ENCODE measurements around the gene ICA1. TPM values are rescaled to one million over a fixed set of nuclear protein-coding genes. Genes with fewer than 3 reads are reported as not detected.

ICA1 gene
- polyA plus RNA-seq, 4 donors = 32.1 to 65.5 (median 45.7) TPM

- H3K4me3 ChIP-seq (ENCODE audit: low read depth in 1 of 3, low read length in 3 of 3) = no peak overlapping the region
- FAIRE-seq = no peak
- H3K4me1 ChIP-seq (ENCODE audit: control insufficient read depth in 3 of 3, insufficient read depth in 2 of 3, low read depth in 1 of 3, low read length in 2 of 3) = no peaks in the 10 kb centered on the region
- no peak for DNase-seq
- WGBS, 3 donors = 86 to 96% (median 92%) methylated on average over 7 of the region's 7 CpGs
- H3K27ac ChIP-seq (ENCODE audit: low read depth in 1 of 3, low read length in 2 of 3) = no peak overlapping the region
- no peaks in the 10 kb centered on the region for H3K9me3 ChIP-seq (ENCODE audit: control insufficient read depth in 2 of 2, insufficient read depth in 1 of 2, low read depth in 1 of 2, low read length in 1 of 2)
- H3K27me3 ChIP-seq (ENCODE audit: control insufficient read depth in 3 of 3, insufficient read depth in 3 of 3, low read length in 3 of 3) = no peaks in the 10 kb centered on the region
- H3K36me3 ChIP-seq (ENCODE audit: control insufficient read depth in 3 of 3, insufficient read depth in 2 of 3, low read depth in 1 of 3, low read length in 3 of 3) = peaks cover 0 to 9% (median 0%) of the 10 kb centered on the region in 3 donors
Observed at GRCh38 chr7:8151161-8151725, 110.7 kb downstream of the ICA1 start.

- no peaks in the 10 kb centered on the region for H3K27me3 ChIP-seq (ENCODE audit: control insufficient read depth in 3 of 3, insufficient read depth in 3 of 3, low read length in 3 of 3)
- no peak for FAIRE-seq
- WGBS, 3 donors = 40 to 89% (median 43%) methylated on average over 4 of the region's 4 CpGs
Observed at GRCh38 chr7:8149222-8149621, 112.7 kb downstream of the ICA1 start.

GRCh38 chr7:8147760-8148463, 114.1 kb downstream of the ICA1 start:
- no peak for DNase-seq
- no peaks in the 10 kb centered on the region for H3K4me1 ChIP-seq (ENCODE audit: control insufficient read depth in 3 of 3, insufficient read depth in 2 of 3, low read depth in 1 of 3, low read length in 2 of 3)
- H3K27me3 ChIP-seq (ENCODE audit: control insufficient read depth in 3 of 3, insufficient read depth in 3 of 3, low read length in 3 of 3) = no peaks in the 10 kb centered on the region
- H3K9me3 ChIP-seq (ENCODE audit: control insufficient read depth in 2 of 2, insufficient read depth in 1 of 2, low read depth in 1 of 2, low read length in 1 of 2) = no peaks in the 10 kb centered on the region
- 88 to 90% (median 90%) methylated on average over 11 of the region's 11 CpGs for WGBS, 3 donors
- FAIRE-seq = no peak
- H3K27ac ChIP-seq (ENCODE audit: low read depth in 1 of 3, low read length in 2 of 3) = no peak overlapping the region
- no peak overlapping the region for H3K4me3 ChIP-seq (ENCODE audit: low read depth in 1 of 3, low read length in 3 of 3)
- H3K36me3 ChIP-seq (ENCODE audit: control insufficient read depth in 3 of 3, insufficient read depth in 2 of 3, low read depth in 1 of 3, low read length in 3 of 3) = peaks cover 0 to 10% (median 0%) of the 10 kb centered on the region in 3 donors

More at GRCh38 chr7:8149222-8149621, 112.7 kb downstream of the ICA1 start:
- peak in 1 of 2 donors; percentile 16 for DNase-seq
- Histone ChIP-seq H3K27ac (ENCODE audit: low read depth in 1 of 3, low read length in 2 of 3) (no peak overlapping the region), H3K36me3 (ENCODE audit: control insufficient read depth in 3 of 3, insufficient read depth in 2 of 3, low read depth in 1 of 3, low read length in 3 of 3) (peaks cover 0 to 5% (median 0%) of the 10 kb centered on the region in 3 donors), H3K4me3 (ENCODE audit: low read depth in 1 of 3, low read length in 3 of 3) (no peak overlapping the region), H3K9me3 (ENCODE audit: control insufficient read depth in 2 of 2, insufficient read depth in 1 of 2, low read depth in 1 of 2, low read length in 1 of 2) (no peaks in the 10 kb centered on the region), H3K4me1 (ENCODE audit: control insufficient read depth in 3 of 3, insufficient read depth in 2 of 3, low read depth in 1 of 3, low read length in 2 of 3) (no peaks in the 10 kb centered on the region)

- WGBS, 3 donors = 67 to 80% (median 78%) methylated on average over 8 of the region's 8 CpGs
- H3K36me3 ChIP-seq (ENCODE audit: control insufficient read depth in 3 of 3, insufficient read depth in 2 of 3, low read depth in 1 of 3, low read length in 3 of 3) = peaks cover 0 to 13% (median 0%) of the 10 kb centered on the region in 3 donors
- H3K4me3 ChIP-seq (ENCODE audit: low read depth in 1 of 3, low read length in 3 of 3) = no peak overlapping the region
- no peak overlapping the region for H3K27ac ChIP-seq (ENCODE audit: low read depth in 1 of 3, low read length in 2 of 3)
- DNase-seq (no peak), FAIRE-seq (no peak)
- H3K27me3 ChIP-seq (ENCODE audit: control insufficient read depth in 3 of 3, insufficient read depth in 3 of 3, low read length in 3 of 3) = no peaks in the 10 kb centered on the region
- H3K9me3 ChIP-seq (ENCODE audit: control insufficient read depth in 2 of 2, insufficient read depth in 1 of 2, low read depth in 1 of 2, low read length in 1 of 2) = no peaks in the 10 kb centered on the region
- no peaks in the 10 kb centered on the region for H3K4me1 ChIP-seq (ENCODE audit: control insufficient read depth in 3 of 3, insufficient read depth in 2 of 3, low read depth in 1 of 3, low read length in 2 of 3)
Observed at GRCh38 chr7:8146788-8147413, 115.1 kb downstream of the ICA1 start.

GRCh38 chr7:8146106-8146787, 115.7 kb downstream of the ICA1 start:
- no peaks in the 10 kb centered on the region for H3K27me3 ChIP-seq (ENCODE audit: control insufficient read depth in 3 of 3, insufficient read depth in 3 of 3, low read length in 3 of 3)
- DNase-seq = no peak
- no peaks in the 10 kb centered on the region for H3K4me1 ChIP-seq (ENCODE audit: control insufficient read depth in 3 of 3, insufficient read depth in 2 of 3, low read depth in 1 of 3, low read length in 2 of 3)
- H3K9me3 ChIP-seq (ENCODE audit: control insufficient read depth in 2 of 2, insufficient read depth in 1 of 2, low read depth in 1 of 2, low read length in 1 of 2) = no peaks in the 10 kb centered on the region
- H3K36me3 ChIP-seq (ENCODE audit: control insufficient read depth in 3 of 3, insufficient read depth in 2 of 3, low read depth in 1 of 3, low read length in 3 of 3) = peaks cover 0 to 14% (median 0%) of the 10 kb centered on the region in 3 donors
- 76 to 84% (median 83%) methylated on average over 12 of the region's 12 CpGs for WGBS, 3 donors
- H3K27ac ChIP-seq (ENCODE audit: low read depth in 1 of 3, low read length in 2 of 3) = no peak overlapping the region
- no peak for FAIRE-seq
- no peak overlapping the region for H3K4me3 ChIP-seq (ENCODE audit: low read depth in 1 of 3, low read length in 3 of 3)

- Histone ChIP-seq H3K4me1 (ENCODE audit: control insufficient read depth in 3 of 3, insufficient read depth in 2 of 3, low read depth in 1 of 3, low read length in 2 of 3) (no peaks in the 10 kb centered on the region), H3K27ac (ENCODE audit: low read depth in 1 of 3, low read length in 2 of 3) (no peak overlapping the region), H3K36me3 (ENCODE audit: control insufficient read depth in 3 of 3, insufficient read depth in 2 of 3, low read depth in 1 of 3, low read length in 3 of 3) (peaks cover 0 to 22% (median 0%) of the 10 kb centered on the region in 3 donors), H3K4me3 (ENCODE audit: low read depth in 1 of 3, low read length in 3 of 3) (no peak overlapping the region), H3K9me3 (ENCODE audit: control insufficient read depth in 2 of 2, insufficient read depth in 1 of 2, low read depth in 1 of 2, low read length in 1 of 2) (no peaks in the 10 kb centered on the region), H3K27me3 (ENCODE audit: control insufficient read depth in 3 of 3, insufficient read depth in 3 of 3, low read length in 3 of 3) (no peaks in the 10 kb centered on the region)
- FAIRE-seq (no peak), DNase-seq (no peak)
- 91 to 96% (median 92%) methylated on average over 4 of the region's 4 CpGs for WGBS, 3 donors
Observed at GRCh38 chr7:8144856-8145255, 117.1 kb downstream of the ICA1 start.

GRCh38 chr7:8143151-8143874, 118.7 kb downstream of the ICA1 start:
- no peak for FAIRE-seq

GRCh38 chr7:8142477-8142876, 119.5 kb downstream of the ICA1 start:
- H3K4me1 ChIP-seq (ENCODE audit: control insufficient read depth in 3 of 3, insufficient read depth in 2 of 3, low read depth in 1 of 3, low read length in 2 of 3) = no peaks in the 10 kb centered on the region
- H3K4me3 ChIP-seq (ENCODE audit: low read depth in 1 of 3, low read length in 3 of 3) = no peak overlapping the region
- H3K36me3 ChIP-seq (ENCODE audit: control insufficient read depth in 3 of 3, insufficient read depth in 2 of 3, low read depth in 1 of 3, low read length in 3 of 3) = peaks cover 0 to 22% (median 0%) of the 10 kb centered on the region in 3 donors
- no peaks in the 10 kb centered on the region for H3K9me3 ChIP-seq (ENCODE audit: control insufficient read depth in 2 of 2, insufficient read depth in 1 of 2, low read depth in 1 of 2, low read length in 1 of 2)
- no peak overlapping the region for H3K27ac ChIP-seq (ENCODE audit: low read depth in 1 of 3, low read length in 2 of 3)
- WGBS, 3 donors = 97% methylated on average over 2 of the region's 2 CpGs
- no peak for DNase-seq
- no peaks in the 10 kb centered on the region for H3K27me3 ChIP-seq (ENCODE audit: control insufficient read depth in 3 of 3, insufficient read depth in 3 of 3, low read length in 3 of 3)
- no peak for FAIRE-seq

More at GRCh38 chr7:8143151-8143874, 118.7 kb downstream of the ICA1 start:
- no peak for DNase-seq
- Histone ChIP-seq H3K36me3 (ENCODE audit: control insufficient read depth in 3 of 3, insufficient read depth in 2 of 3, low read depth in 1 of 3, low read length in 3 of 3) (peaks cover 0 to 22% (median 0%) of the 10 kb centered on the region in 3 donors), H3K4me3 (ENCODE audit: low read depth in 1 of 3, low read length in 3 of 3) (no peak overlapping the region), H3K27ac (ENCODE audit: low read depth in 1 of 3, low read length in 2 of 3) (no peak overlapping the region), H3K27me3 (ENCODE audit: control insufficient read depth in 3 of 3, insufficient read depth in 3 of 3, low read length in 3 of 3) (no peaks in the 10 kb centered on the region), H3K9me3 (ENCODE audit: control insufficient read depth in 2 of 2, insufficient read depth in 1 of 2, low read depth in 1 of 2, low read length in 1 of 2) (no peaks in the 10 kb centered on the region), H3K4me1 (ENCODE audit: control insufficient read depth in 3 of 3, insufficient read depth in 2 of 3, low read depth in 1 of 3, low read length in 2 of 3) (no peaks in the 10 kb centered on the region)
- WGBS, 3 donors = 70 to 82% (median 82%) methylated on average over 6 of the region's 6 CpGs
